ENCODE data around the gene UPF1.

GRCh38 chr19:18867751-18868150 is 36.0 kb downstream of the UPF1 start:
- no peak for TF ChIP-seq CTCF (IDR thresholded peaks at IDR 0.05)
- no peak for TF ChIP-seq POLR2AphosphoS5 (IDR thresholded peaks at IDR 0.05)
- no peak for TF ChIP-seq POLR2A (IDR thresholded peaks at IDR 0.05)
